Natural killer cell treated with Interleukin-12 subunit alpha and Interleukin-12 subunit beta and Interleukin-15 and Interleukin-18, amount 100 ng/mL, for 72 hours (primary cell): ENCODE data around the gene TCF21. TPM values are rescaled to one million over a fixed set of nuclear protein-coding genes. Genes with fewer than 3 reads are reported as not detected.

ENCODE experiments used
- ATAC-seq, 2 donors: fragments of 150-1000 bp; cut with Tn5 transposase in 1 of 2; sonication (Bioruptor Pico), chemical (Tn5 transposase) in 1 of 2; 2 replicates each; pipeline ENCODE4 v1.10.0; 2021
- DNase-seq: peaks from one replicate; pipeline ENCODE4 v3.0.0; 2022; ENCODE audit warnings: low spot score
- H3K27ac Mint-ChIP-seq, 2 donors: 1 replicate in 1 of 2; 2 replicates in 1 of 2; pipeline ENCODE4 v1.8.0; 2022; ENCODE audit warnings: mixed read lengths in 2 of 2, mild to moderate bottlenecking in 1 of 2, moderate library complexity in 1 of 2
- H3K27me3 Mint-ChIP-seq, 2 donors: 1 replicate in 1 of 2; 2 replicates in 1 of 2; pipeline ENCODE4 v1.8.0; 2022; ENCODE audit warnings: mixed read lengths in 2 of 2
- H3K36me3 Mint-ChIP-seq: one replicate; pipeline ENCODE4 v1.8.0; 2022; ENCODE audit warnings: mixed read lengths
- H3K4me1 Mint-ChIP-seq, 2 donors: 1 replicate in 1 of 2; 2 replicates in 1 of 2; pipeline ENCODE4 v1.8.0; 2022; ENCODE audit warnings: low read depth in 2 of 2, mixed read lengths in 2 of 2, mild to moderate bottlenecking in 1 of 2
- H3K4me3 Mint-ChIP-seq: one replicate; pipeline ENCODE4 v1.8.0; 2022; ENCODE audit warnings: mixed read lengths
- H3K9me3 Mint-ChIP-seq: 2 replicates; pipeline ENCODE4 v1.8.0; 2022; ENCODE audit warnings: mixed read lengths
- total RNA-seq, 2 donors: library from RNA; stranded (reverse); gene quantifications; one replicate each; pipeline ENCODE4 v1.2.3, GENCODE V29; 2022

TCF21 gene
- total RNA-seq, 2 donors from 2014 or later: not detected

GRCh38 chr6:133893946-133894345, 5.0 kb downstream of the TCF21 start:
- Mint-ChIP-seq H3K36me3 (peaks cover 4% of the 10 kb centered on the region), H3K9me3 (no peaks in the 10 kb centered on the region), H3K4me1 (peaks cover 15 to 30% of the 10 kb centered on the region in 2 donors), H3K27ac (no peak overlapping the region), H3K27me3 (peaks cover 63 to 90% of the 10 kb centered on the region in 2 donors), H3K4me3 (no peak overlapping the region)
- ATAC-seq (no peak), DNase-seq (no peak)

- Mint-ChIP-seq H3K4me1 (peaks cover 15 to 30% of the 10 kb centered on the region in 2 donors), H3K36me3 (peaks cover 4% of the 10 kb centered on the region), H3K27me3 (peaks cover 59 to 86% of the 10 kb centered on the region in 2 donors), H3K9me3 (no peaks in the 10 kb centered on the region), H3K4me3 (no peak overlapping the region), H3K27ac (no peak overlapping the region)
- no peak for DNase-seq
- ATAC-seq: no peak
Observed at GRCh38 chr6:133894369-133894768, 5.5 kb downstream of the TCF21 start.

- peaks cover 56 to 84% of the 10 kb centered on the region in 2 donors for H3K27me3 Mint-ChIP-seq
- H3K36me3 Mint-ChIP-seq: peaks cover 4% of the 10 kb centered on the region
- peaks cover 15 to 30% of the 10 kb centered on the region in 2 donors for H3K4me1 Mint-ChIP-seq
- no peak for ATAC-seq
- H3K4me3 Mint-ChIP-seq: no peak overlapping the region
- no peak overlapping the region for H3K27ac Mint-ChIP-seq
- no peaks in the 10 kb centered on the region for H3K9me3 Mint-ChIP-seq
- DNase-seq: no peak
Observed at GRCh38 chr6:133894795-133895358, 6.0 kb downstream of the TCF21 start.

- Mint-ChIP-seq H3K4me1 (peaks cover 14 to 28% of the 10 kb centered on the region in 2 donors), H3K9me3 (no peaks in the 10 kb centered on the region), H3K4me3 (no peak overlapping the region), H3K27me3 (peaks cover 53 to 75% of the 10 kb centered on the region in 2 donors), H3K27ac (no peak overlapping the region), H3K36me3 (peaks cover 4% of the 10 kb centered on the region)
- no peak for DNase-seq
- no peak for ATAC-seq
Observed at GRCh38 chr6:133895573-133896343, 6.8 kb downstream of the TCF21 start.

- no peak overlapping the region for H3K27ac Mint-ChIP-seq
- H3K4me1 Mint-ChIP-seq: peaks cover 10 to 23% of the 10 kb centered on the region in 2 donors
- no peaks in the 10 kb centered on the region for H3K9me3 Mint-ChIP-seq
- peaks cover 50 to 70% of the 10 kb centered on the region in 2 donors for H3K27me3 Mint-ChIP-seq
- no peak for ATAC-seq
- DNase-seq: no peak
- H3K4me3 Mint-ChIP-seq: no peak overlapping the region
- peaks cover 4% of the 10 kb centered on the region for H3K36me3 Mint-ChIP-seq
Observed at GRCh38 chr6:133896344-133896721, 7.4 kb downstream of the TCF21 start.

- Mint-ChIP-seq H3K36me3 (peaks cover 4% of the 10 kb centered on the region), H3K9me3 (no peaks in the 10 kb centered on the region), H3K4me3 (no peak overlapping the region), H3K27ac (no peak overlapping the region), H3K27me3 (peaks cover 45 to 51% of the 10 kb centered on the region in 2 donors), H3K4me1 (peaks cover 4 to 9% of the 10 kb centered on the region in 2 donors)
- DNase-seq (no peak), ATAC-seq (no peak)
Observed at GRCh38 chr6:133898263-133898662, 9.3 kb downstream of the TCF21 start.

GRCh38 chr6:133899556-133899955, 10.6 kb downstream of the TCF21 start:
- DNase-seq (no peak), ATAC-seq (no peak)
- Mint-ChIP-seq H3K27ac (no peak overlapping the region), H3K9me3 (no peaks in the 10 kb centered on the region), H3K27me3 (peaks cover 38 to 41% of the 10 kb centered on the region in 2 donors), H3K36me3 (no peaks in the 10 kb centered on the region), H3K4me3 (no peak overlapping the region), H3K4me1 (no peaks in the 10 kb centered on the region)

GRCh38 chr6:133903855-133904254, 14.9 kb downstream of the TCF21 start:
- Mint-ChIP-seq H3K9me3 (no peaks in the 10 kb centered on the region), H3K4me1 (peaks cover 0 to 3% of the 10 kb centered on the region in 2 donors), H3K27me3 (peaks cover 31 to 40% of the 10 kb centered on the region in 2 donors), H3K36me3 (no peaks in the 10 kb centered on the region), H3K4me3 (no peak overlapping the region), H3K27ac (no peak overlapping the region)
- ATAC-seq (no peak), DNase-seq (no peak)

- no peak overlapping the region for H3K4me3 Mint-ChIP-seq
- H3K9me3 Mint-ChIP-seq: no peaks in the 10 kb centered on the region
- no peaks in the 10 kb centered on the region for H3K36me3 Mint-ChIP-seq
- H3K27ac Mint-ChIP-seq: no peak overlapping the region
- ATAC-seq: no peak
- DNase-seq: no peak
- H3K27me3 Mint-ChIP-seq: peaks cover 39 to 44% of the 10 kb centered on the region in 2 donors
- H3K4me1 Mint-ChIP-seq: peaks cover 0 to 3% of the 10 kb centered on the region in 2 donors
Observed at GRCh38 chr6:133906050-133906449, 17.1 kb downstream of the TCF21 start.

- Mint-ChIP-seq H3K4me1 (no peaks in the 10 kb centered on the region), H3K36me3 (no peaks in the 10 kb centered on the region), H3K27ac (no peak overlapping the region), H3K9me3 (no peaks in the 10 kb centered on the region), H3K4me3 (no peak overlapping the region), H3K27me3 (peaks cover 30 to 33% of the 10 kb centered on the region in 2 donors)
- peak; percentile 75 for DNase-seq
- ATAC-seq: peak in 1 of 2 donors; percentile 62
Observed at GRCh38 chr6:133916650-133917151, 27.8 kb downstream of the TCF21 start.

- Mint-ChIP-seq H3K27me3 (peaks cover 19 to 28% of the 10 kb centered on the region in 2 donors), H3K36me3 (no peaks in the 10 kb centered on the region), H3K4me1 (no peaks in the 10 kb centered on the region), H3K4me3 (no peak overlapping the region), H3K27ac (no peak overlapping the region), H3K9me3 (no peaks in the 10 kb centered on the region)
- DNase-seq: no peak
- no peak for ATAC-seq
Observed at GRCh38 chr6:133917781-133918180, 28.9 kb downstream of the TCF21 start.

GRCh38 chr6:133918208-133918930, 29.5 kb downstream of the TCF21 start:
- no peaks in the 10 kb centered on the region for H3K4me1 Mint-ChIP-seq
- DNase-seq (no peak), ATAC-seq (no peak)
- H3K27me3 Mint-ChIP-seq: peaks cover 13 to 24% of the 10 kb centered on the region in 2 donors
- no peak overlapping the region for H3K4me3 Mint-ChIP-seq
- H3K27ac Mint-ChIP-seq: no peak overlapping the region
- no peaks in the 10 kb centered on the region for H3K36me3 Mint-ChIP-seq
- no peaks in the 10 kb centered on the region for H3K9me3 Mint-ChIP-seq

- H3K9me3 Mint-ChIP-seq: no peaks in the 10 kb centered on the region
- H3K36me3 Mint-ChIP-seq: no peaks in the 10 kb centered on the region
- no peak overlapping the region for H3K27ac Mint-ChIP-seq
- H3K4me3 Mint-ChIP-seq: no peak overlapping the region
- H3K27me3 Mint-ChIP-seq: peaks cover 14 to 23% of the 10 kb centered on the region in 2 donors
- H3K4me1 Mint-ChIP-seq: no peaks in the 10 kb centered on the region
- DNase-seq (no peak), ATAC-seq (no peak)
Observed at GRCh38 chr6:133919362-133919761, 30.4 kb downstream of the TCF21 start.
